ENCODE results near the gene KLK15.
"Not testable (repeated sequence)": the region's sequence is repeated elsewhere in the genome, so short reads cannot be mapped to it uniquely, and the experiment has no call there.

Gene KLK15

DNA sequence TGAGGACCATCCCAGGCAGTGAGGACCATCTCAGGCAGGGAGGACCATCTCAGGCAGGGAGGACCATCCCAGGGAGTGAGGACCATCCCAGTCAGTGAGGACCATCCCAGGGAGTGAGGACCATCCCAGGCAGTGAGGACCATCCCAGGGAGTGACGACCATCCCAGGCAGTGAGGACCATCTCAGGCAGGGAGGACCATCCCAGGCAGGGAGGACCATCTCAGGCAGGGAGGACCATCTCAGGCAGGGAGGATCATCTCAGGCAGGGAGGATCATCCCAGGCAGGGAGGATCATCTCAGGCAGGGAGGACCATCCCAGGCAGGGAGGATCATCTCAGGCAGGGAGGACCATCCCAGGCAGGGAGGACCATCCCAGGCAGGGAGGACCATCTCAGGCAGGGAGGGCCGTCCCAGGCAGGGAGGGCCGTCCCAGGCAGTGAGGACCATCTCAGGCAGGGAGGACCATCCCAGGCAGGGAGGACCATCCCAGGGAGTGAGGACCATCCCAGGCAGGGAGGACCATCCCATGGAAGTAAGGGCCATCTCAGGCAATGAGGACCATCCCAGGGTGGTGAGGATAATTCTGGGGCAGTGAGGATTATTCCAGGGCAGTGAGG is 21.6 kb downstream of the KLK15 start:
- H4K8ac ChIP-seq (ENCODE audit: low read length); H2AFZ ChIP-seq (ENCODE audit: low read depth, low read length); H3K4ac ChIP-seq (ENCODE audit: low read depth in 1 of 2, low read length in 2 of 2); H3K9ac ChIP-seq (ENCODE audit: low read length); H3K14ac ChIP-seq (ENCODE audit: low read length in 2 of 2); H3K9me3 ChIP-seq (ENCODE audit: control insufficient read depth, low read length); H2BK5ac ChIP-seq (ENCODE audit: low read depth, low read length, poor library complexity, severe bottlenecking); H4K91ac ChIP-seq (ENCODE audit: low read length); H3K4me1 ChIP-seq (ENCODE audit: control insufficient read depth, insufficient read depth, low read depth, low read length); H3K79me1 ChIP-seq (replicated peaks; ENCODE audit: low read length, poor library complexity, severe bottlenecking); DNase-seq; H2AK5ac ChIP-seq (ENCODE audit: low read length, severe bottlenecking); H3K23ac ChIP-seq (ENCODE audit: low read length in 2 of 2); H3K4me3 ChIP-seq (ENCODE audit: insufficient read depth in 1 of 2, low read depth in 1 of 2, low read length in 2 of 2); H3K4me2 ChIP-seq (ENCODE audit: low read length, poor library complexity, severe bottlenecking); H3K36me3 ChIP-seq (ENCODE audit: control insufficient read depth in 1 of 2, insufficient read depth in 2 of 2, low read depth in 1 of 2, low read length in 2 of 2); H2BK15ac ChIP-seq (ENCODE audit: low read depth, poor library complexity, severe bottlenecking); H2BK12ac ChIP-seq (ENCODE audit: low read length in 2 of 2); H2BK120ac ChIP-seq (ENCODE audit: low read depth, low read length); H3K27ac ChIP-seq (ENCODE audit: low read length, poor library complexity, severe bottlenecking); H3K18ac ChIP-seq (ENCODE audit: low read depth in 1 of 2, low read length in 2 of 2): not testable (repeated sequence)
- WGBS: 60% methylated on average over 3 of the region's 3 CpGs
- peaks cover 3 to 19% of the 10 kb centered on the region in 2 experiments for H3K27me3 ChIP-seq (ENCODE audit: control insufficient read depth in 1 of 2, insufficient read depth in 1 of 2, low read length in 2 of 2)

DNA sequence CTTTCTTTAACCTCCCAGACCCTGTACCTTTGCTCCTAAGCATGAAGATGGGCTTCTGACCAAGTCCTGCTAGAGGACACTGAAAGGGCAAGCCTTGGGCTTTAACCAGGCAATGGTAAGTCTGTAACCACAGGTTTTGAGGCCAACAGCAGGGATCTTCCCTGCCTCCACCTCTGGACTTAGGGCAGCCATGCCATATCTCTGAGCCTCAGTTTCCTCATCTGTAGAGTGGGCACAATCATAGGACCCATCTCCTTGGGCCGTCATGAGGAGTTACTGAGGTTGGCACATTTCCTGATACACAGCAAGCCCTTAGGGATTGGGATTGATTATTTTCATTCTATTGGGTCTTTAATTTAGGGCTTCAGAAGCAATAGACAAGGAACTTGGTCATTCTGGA is 24.5 kb downstream of the KLK15 start:
- Histone ChIP-seq H3K36me3 (ENCODE audit: control insufficient read depth in 1 of 2, insufficient read depth in 2 of 2, low read depth in 1 of 2, low read length in 2 of 2) (no peaks in the 10 kb centered on the region), H2BK5ac (ENCODE audit: low read depth, low read length, poor library complexity, severe bottlenecking) (no peak overlapping the region), H3K4ac (ENCODE audit: low read depth in 1 of 2, low read length in 2 of 2) (no peak overlapping the region), H3K4me2 (ENCODE audit: low read length, poor library complexity, severe bottlenecking) (no peak overlapping the region), H3K4me3 (ENCODE audit: insufficient read depth in 1 of 2, low read depth in 1 of 2, low read length in 2 of 2) (no peak overlapping the region), H4K8ac (ENCODE audit: low read length) (no peak overlapping the region), H2BK120ac (ENCODE audit: low read depth, low read length) (no peak overlapping the region), H3K23ac (ENCODE audit: low read length in 2 of 2) (no peak overlapping the region), H3K4me1 (ENCODE audit: control insufficient read depth, insufficient read depth, low read depth, low read length) (no peaks in the 10 kb centered on the region), H2AFZ (ENCODE audit: low read depth, low read length) (no peak overlapping the region), H3K9me3 (ENCODE audit: control insufficient read depth, low read length) (no peaks in the 10 kb centered on the region), H3K27me3 (ENCODE audit: control insufficient read depth in 1 of 2, insufficient read depth in 1 of 2, low read length in 2 of 2) (peaks cover 0 to 3% of the 10 kb centered on the region in 2 experiments), H3K27ac (ENCODE audit: low read length, poor library complexity, severe bottlenecking) (no peak overlapping the region), H2BK15ac (ENCODE audit: low read depth, poor library complexity, severe bottlenecking) (no peak overlapping the region), H3K18ac (ENCODE audit: low read depth in 1 of 2, low read length in 2 of 2) (no peak overlapping the region), H2BK12ac (ENCODE audit: low read length in 2 of 2) (no peak overlapping the region), H3K14ac (ENCODE audit: low read length in 2 of 2) (no peak overlapping the region), H3K9ac (ENCODE audit: low read length) (no peak overlapping the region), H3K79me1 (replicated peaks; ENCODE audit: low read length, poor library complexity, severe bottlenecking) (no peaks in the 10 kb centered on the region), H2AK5ac (ENCODE audit: low read length, severe bottlenecking) (no peak overlapping the region), H4K91ac (ENCODE audit: low read length) (no peak overlapping the region)
- 67% methylated on average over 1 of the region's 1 CpG for WGBS
- DNase-seq: no peak

DNA sequence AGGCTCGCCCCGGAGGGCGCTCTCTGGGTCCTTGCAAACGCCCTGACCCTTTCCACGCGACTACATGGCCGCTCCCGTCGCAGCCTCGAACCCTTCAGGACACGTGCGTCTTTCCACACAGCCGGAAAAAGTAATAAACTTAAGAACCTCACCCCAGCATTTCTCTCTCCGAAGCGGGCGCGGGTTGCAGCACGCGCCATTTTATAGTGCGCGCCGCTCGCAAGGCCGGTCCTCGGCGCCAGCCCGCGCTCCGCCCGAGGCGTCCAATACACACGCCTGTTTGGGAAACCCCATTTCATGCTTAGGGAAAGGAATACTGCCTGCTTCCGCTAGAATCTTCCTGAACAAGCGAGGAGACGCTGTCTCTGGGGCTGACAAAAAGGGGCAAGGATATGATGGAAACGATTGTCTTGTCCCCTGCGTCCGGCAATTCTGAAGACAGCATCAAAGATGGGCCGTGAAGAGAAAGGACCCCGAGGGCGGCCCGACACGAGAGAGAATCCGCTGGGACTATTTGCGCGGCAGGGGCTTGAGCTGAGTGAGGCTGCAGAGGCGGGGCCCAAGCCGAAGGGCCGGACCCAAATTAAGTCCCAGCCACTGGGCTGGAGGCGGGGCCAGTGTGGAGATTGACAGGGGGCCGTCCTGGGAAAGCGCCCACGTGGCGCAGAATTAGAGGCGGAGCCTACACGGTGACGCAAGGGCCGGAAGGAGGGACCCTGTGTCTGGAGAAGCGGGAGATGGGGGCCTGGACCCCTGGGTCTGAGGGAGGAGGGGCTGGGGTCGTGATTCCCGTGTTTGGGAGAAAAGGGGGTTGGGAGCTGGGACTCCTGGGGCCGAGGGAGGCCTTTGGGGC is 28.7 kb downstream of the KLK15 start:
- Histone ChIP-seq H2AFZ (ENCODE audit: low read depth, low read length) (peak overlapping the region; percentile 64), H3K4me3 (ENCODE audit: insufficient read depth in 1 of 2, low read depth in 1 of 2, low read length in 2 of 2) (peak overlapping the region; percentile 94 to 95), H3K9me3 (ENCODE audit: control insufficient read depth, low read length) (no peaks in the 10 kb centered on the region), H2BK15ac (ENCODE audit: low read depth, poor library complexity, severe bottlenecking) (no peak overlapping the region), H2BK5ac (ENCODE audit: low read depth, low read length, poor library complexity, severe bottlenecking) (peak overlapping the region; percentile 99), H2AK5ac (ENCODE audit: low read length, severe bottlenecking) (no peak overlapping the region), H3K18ac (ENCODE audit: low read depth in 1 of 2, low read length in 2 of 2) (peak overlapping the region; percentile 63 to 93), H2BK12ac (ENCODE audit: low read length in 2 of 2) (no peak overlapping the region), H3K4me2 (ENCODE audit: low read length, poor library complexity, severe bottlenecking) (peak overlapping the region; percentile 51), H3K27me3 (ENCODE audit: control insufficient read depth in 1 of 2, insufficient read depth in 1 of 2, low read length in 2 of 2) (peaks cover 0 to 3% of the 10 kb centered on the region in 2 experiments), H3K9ac (ENCODE audit: low read length) (peak overlapping the region; percentile 98), H3K27ac (ENCODE audit: low read length, poor library complexity, severe bottlenecking) (peak overlapping the region; percentile 99), H3K14ac (ENCODE audit: low read length in 2 of 2) (peak overlapping the region in 1 of 2 experiments; percentile 61), H3K23ac (ENCODE audit: low read length in 2 of 2) (no peak overlapping the region), H3K36me3 (ENCODE audit: control insufficient read depth in 1 of 2, insufficient read depth in 2 of 2, low read depth in 1 of 2, low read length in 2 of 2) (peaks cover 9 to 21% of the 10 kb centered on the region in 2 experiments), H2BK120ac (ENCODE audit: low read depth, low read length) (peak overlapping the region; percentile 37), H3K4me1 (ENCODE audit: control insufficient read depth, insufficient read depth, low read depth, low read length) (peaks cover 6% of the 10 kb centered on the region), H3K79me1 (replicated peaks; ENCODE audit: low read length, poor library complexity, severe bottlenecking) (peaks cover 5% of the 10 kb centered on the region), H4K8ac (ENCODE audit: low read length) (peak overlapping the region; percentile 59), H3K4ac (ENCODE audit: low read depth in 1 of 2, low read length in 2 of 2) (peak overlapping the region in 1 of 2 experiments; percentile 92), H4K91ac (ENCODE audit: low read length) (peak overlapping the region; percentile 79)
- under 1% methylated on average over 61 of the region's 62 CpGs for WGBS
- DNase-seq: peak; percentile 99

Data from mesenchymal stem cell (in vitro differentiated cells and primary cell).